EL (cell line): Measurements from ENCODE around the gene SAMD13.
"Not testable (repeated sequence)": the region's sequence is repeated elsewhere in the genome, so short reads cannot be mapped to it uniquely, and the experiment has no call there.

ENCODE experiments used
- DNase-seq: peaks from one replicate; pipeline ENCODE4 v3.0.0-alpha.2; 2016

Gene SAMD13

DNA sequence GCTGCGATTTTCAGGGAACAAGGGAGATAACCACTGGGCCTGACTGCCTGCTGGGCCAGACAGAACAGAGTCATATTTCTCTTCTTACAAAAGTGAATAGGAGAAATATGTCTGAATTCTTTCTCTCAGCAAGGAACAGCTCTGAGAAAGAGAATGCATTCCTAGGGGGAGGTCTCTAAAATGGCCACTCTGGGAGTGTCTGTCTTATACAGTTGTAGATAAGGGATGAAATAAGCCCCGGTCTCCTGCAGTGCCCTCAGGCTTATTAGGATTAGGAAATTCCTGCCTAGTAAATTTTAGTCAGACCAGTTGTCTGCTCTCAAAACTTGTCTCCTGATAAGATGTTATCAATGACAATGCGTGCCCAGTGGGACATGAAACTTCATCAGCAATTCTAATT is 14.1 kb upstream of the SAMD13 start:
- not testable (repeated sequence) for DNase-seq

DNA sequence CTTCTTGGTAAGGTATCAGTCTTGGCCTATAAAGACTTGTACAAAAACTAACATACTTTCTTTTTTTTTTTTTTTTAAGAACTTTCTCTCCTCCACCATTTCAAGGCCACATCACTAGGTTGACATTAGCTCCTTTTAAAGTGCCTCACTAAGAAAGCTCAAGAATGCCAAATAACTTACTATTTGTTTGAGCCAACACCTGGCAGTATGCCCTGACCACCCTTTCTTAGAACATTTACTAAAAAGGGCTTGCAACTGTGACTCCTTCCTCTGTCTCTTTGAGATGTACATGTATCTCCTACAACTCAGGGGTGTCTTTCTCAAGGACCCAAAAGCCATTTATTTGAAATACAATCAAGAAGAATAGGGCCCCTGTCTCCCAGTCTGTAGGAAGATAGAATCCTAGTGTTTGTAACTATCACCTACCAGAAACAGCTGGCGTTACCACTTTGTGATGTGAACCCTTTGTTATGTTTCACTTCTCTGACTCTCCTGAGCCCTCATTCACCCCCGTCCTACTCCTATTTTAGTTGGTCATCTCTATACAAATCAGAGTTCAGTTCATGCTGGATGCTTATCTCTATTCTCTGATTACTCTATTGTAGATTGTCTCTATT is 12.2 kb upstream of the SAMD13 start:
- no peak for DNase-seq

DNA sequence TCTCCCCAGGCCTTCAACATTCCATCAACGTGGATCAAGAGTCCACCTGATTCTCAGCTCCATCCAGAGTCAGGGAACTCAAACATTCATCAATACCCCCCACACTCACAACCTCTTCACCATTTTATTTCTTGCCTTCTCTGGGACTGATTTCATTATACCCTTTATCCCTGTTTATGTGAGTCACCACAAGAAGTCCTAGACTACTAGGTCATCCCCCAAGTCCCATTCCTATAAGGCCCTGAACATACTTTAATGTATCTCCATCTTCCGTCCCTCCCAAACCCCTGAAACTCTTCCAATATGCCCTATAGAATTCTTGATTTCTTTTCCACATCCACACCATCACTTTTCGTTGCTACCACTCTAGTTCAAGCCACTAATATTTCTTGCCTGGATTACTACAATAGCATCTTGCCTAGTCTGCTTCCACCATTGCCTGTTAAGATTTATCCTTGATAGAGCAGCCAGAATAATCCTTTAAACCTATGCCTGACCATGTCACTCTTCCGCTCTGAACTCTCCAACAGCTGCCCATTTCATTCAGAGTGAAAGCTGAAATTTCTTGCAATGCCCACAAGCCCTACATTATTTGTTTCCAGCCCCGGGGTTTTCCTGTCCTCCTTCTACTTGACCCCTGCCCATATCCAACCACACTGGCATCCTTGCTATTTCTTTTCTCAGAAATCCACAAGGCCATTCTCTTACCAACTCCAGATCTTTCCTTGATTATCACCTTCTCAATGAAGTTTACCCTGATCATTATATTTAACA is 9.4 kb upstream of the SAMD13 start:
- no peak for DNase-seq

DNA sequence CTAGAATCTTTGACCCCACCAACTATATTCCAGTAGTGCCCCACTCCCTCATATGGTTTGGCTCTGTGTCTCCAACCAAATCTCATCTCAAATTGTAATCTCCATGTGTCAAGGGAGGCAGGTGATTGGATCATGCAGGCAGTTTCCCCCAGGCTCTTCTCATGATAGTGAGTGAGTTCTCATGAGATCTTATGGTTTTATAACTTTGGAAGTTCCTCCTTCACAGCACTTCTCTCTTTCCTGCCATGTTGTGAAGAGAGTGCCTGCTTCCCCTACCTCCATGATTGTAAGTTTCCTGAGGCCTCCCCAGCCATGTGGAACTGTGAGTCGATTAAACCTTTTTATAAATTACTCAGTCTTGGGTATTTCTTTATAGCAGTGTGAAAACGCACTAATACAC is 7.7 kb upstream of the SAMD13 start:
- DNase-seq, result no peak

DNA sequence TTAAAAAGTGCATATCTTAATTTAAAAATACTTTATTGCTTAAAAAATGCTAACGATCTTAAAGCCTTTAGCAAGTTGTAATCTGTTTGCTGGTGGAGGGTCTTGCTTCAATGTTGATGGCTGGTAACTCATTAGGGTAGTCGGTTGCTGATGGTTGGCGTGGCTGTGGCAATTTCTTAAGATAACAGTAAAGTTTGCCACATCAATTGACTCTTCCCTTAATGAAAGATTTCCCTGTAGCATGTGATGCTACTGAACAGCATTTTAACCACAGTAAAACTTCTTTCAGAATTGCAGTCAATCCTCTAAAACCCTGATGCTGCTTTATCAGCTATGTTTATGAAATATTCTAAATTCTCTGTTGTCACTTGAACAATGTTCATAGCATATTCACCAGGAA is 6.8 kb upstream of the SAMD13 start:
- DNase-seq, result no peak

DNA sequence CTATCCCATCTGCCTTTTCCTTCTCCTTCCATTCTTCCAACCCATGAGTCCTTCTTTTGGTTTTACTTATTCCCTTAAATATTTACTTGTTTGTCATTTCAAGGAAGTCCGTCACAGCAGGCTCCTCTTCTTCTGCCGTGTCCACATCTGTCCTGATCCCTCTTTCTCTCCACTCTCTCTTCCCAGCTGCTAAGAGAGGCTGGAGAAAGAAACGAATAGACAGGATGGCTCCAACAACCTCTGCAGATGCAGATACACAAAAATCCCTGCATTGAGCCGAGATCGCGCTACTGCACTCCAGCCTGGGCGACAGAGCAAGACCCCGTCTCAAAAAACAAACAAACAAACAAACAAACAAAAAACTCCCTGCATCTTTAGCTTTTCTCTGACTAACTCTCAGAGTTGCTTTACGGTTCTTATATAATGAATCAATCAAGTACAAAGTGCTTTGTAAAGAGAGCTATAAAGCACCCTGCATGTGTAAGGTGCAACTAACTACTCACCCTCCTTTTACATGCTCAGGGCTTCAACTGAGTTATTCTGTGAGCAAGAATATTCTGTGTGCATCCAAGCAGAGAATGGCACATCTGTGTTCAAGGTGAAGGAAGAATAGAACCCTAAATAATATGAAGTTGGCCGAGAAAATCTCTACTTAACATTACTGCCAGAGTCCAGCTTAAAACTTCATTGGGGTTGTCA is 3.8 kb upstream of the SAMD13 start:
- no peak for DNase-seq

DNA sequence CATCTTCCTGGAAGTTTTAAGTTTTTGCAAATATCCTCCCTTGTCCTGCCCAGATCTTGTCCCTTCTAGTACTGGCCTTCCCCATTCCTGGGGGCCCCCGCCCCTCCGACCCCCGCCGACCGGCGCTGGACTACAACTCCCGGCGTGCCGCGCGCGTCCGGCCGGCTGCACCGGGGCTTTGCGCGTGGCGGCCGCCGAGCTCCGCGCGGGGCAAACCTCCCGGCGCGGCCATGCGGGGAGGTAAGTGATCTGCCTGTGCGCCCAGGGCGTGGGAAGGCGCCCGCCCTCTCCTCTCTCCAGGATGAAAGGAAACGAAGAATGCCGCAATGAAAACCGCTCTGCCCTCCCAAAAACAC is 3.2 kb upstream of the SAMD13 start:
- DNase-seq, result peak; percentile 55

DNA sequence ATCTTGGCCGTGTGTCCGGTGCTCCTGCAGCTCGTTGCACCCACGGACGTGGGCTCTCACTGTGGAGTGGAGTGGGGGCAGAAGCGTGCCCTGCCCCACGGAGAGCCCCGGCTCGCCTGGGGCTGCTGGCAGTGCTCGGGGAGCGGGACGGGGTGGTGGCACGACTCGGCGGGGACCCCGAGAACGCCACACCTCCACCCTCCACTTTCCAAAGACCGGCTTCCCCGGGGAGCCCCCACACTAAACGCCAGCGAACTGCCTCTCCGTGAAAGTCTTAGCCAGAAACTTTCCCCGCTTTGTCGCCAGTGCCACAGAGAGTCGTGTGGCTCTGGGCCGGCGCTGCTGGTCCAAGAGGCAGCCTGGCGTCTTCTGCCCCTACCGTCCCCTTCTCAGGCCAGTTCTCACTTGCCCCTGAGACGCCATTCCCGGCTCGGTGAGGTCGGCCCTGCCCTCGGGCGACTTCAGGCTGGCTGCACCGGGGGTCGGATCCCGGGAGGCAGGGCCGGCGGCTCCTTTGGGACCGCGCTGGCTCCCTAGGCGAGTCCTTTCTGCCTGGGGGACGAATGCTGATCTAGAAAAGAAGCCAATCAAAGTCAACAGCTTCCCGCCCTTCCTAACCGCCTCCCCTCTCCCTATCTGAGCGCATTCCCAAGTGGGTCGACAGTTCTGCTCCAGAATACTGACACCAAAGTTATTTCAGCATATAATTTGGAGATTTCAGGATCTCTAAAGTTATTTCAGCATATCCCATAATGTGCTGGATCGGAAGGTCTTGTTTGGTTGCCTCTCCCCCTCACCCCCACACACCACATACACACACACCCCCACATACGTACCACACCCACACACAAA is 2.6 kb upstream of the SAMD13 start:
- DNase-seq, result peak; percentile 51

DNA sequence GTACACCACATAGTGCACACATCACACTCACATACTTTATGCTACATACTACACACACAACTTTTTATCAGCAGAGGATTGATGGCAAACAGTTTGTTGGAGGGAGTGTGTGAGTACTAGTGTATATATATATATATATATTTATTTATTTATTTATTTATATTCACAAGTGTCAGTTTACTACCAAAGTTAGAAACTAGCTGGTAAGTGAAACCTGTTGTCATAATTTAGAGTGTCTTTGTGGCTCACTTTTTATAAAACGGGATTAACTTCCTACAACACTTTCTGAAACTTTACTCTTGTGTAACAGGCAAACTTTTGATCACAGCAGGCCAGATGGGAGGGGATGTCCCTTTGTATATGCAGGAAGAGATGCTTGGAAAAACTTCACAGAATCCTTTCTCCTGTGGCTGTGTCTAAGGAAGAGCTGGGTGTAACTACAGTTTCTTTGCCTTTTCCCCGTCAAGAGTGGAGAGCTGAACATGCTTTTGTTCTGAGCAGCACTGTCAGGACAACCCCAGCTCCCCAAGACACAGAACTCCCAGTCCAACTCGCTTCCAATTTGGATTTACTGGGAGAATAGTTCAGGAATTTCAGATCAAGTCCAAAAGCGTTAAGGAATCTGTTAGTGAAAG is 1.9 kb upstream of the SAMD13 start:
- no peak for DNase-seq

DNA sequence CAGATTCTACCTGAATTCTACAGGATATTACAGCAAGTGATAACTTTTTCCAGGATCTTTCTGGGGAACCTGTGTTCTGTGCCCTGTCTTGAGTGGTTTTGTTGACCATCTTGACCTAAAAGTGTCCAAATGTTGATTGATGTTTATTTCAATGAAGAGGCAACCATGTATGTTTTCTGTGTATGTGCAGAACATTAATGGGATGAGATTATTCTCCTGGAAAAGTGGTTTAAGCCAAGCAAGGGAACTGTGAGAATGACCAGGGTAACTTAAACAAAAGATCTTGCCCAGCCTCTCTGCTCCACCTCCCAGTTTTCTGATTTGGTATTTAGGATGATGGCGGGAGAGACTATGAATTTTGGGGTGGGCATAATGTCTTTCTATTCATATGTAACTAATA is 1.0 kb upstream of the SAMD13 start:
- no peak for DNase-seq

DNA sequence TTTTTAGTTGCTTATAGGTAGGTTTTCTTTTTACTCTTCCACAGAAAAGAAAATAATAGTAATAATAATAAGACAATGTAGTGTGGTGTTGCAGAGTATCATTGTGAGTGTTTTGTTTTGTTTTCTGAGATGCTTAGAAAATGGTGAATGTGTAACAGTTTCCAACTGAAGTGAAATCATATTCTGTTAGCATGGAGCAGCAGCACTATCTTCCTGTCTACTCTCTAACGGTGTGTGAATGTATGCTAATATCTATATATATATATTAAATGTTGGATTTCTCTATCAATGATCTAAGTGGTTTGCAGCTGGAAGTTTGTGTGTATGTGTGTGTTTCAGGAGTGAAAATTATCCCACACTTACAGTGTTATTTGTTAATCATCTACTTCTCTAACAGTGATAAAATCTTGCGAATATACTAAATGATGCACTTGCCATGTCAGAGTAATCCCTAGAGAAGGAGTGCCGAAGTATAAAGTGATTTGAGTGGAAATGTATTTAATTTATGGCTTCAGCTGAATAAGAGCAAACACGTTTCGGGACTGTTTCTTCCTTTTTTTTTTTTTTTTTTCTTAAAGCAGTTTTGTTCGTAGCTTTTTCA is 377 bp downstream of the SAMD13 start:
- DNase-seq, result no peak

DNA sequence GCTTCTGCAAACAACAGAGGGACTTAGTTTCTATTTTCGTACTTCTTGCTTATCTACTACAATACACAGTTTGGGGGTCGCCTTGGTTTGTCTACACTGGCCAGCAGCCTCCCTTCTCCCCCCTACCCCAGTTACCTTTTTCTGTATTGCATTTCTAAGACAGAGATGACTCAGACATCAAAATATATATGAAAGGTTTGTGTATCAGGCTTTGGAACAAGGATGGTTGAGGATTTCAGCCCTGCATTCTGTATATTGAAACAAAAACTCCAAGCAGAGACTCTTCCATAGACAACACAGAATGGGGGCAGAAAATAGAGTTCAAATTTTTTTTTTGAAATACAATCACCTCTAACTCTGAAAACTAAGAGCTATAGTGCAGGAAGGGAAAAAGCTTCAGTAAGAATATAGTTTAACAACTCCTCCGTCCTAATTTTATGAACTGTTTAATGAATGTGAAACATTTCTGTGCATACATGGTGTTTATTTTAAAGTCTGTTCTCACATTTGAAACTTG is 1.9 kb downstream of the SAMD13 start:
- no peak for DNase-seq

DNA sequence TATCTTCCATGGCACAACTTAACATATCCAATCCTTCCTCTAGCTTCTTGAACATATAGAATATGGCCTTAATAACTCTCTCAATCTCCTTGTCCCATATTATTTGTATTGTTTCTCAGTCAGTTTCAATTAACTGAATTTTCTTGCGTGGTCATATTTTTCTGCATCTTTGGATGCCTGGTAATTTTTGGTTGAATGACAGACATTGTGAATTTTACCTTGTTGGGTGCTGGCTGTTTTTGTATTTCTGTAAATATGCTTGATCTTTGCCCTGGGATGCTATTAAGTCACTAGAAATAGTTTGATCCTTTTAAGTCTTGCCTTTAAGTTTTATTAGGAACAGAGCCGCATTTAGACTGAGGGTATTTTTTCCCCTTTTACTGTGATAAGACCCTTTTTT is 5.9 kb downstream of the SAMD13 start:
- no peak for DNase-seq

DNA sequence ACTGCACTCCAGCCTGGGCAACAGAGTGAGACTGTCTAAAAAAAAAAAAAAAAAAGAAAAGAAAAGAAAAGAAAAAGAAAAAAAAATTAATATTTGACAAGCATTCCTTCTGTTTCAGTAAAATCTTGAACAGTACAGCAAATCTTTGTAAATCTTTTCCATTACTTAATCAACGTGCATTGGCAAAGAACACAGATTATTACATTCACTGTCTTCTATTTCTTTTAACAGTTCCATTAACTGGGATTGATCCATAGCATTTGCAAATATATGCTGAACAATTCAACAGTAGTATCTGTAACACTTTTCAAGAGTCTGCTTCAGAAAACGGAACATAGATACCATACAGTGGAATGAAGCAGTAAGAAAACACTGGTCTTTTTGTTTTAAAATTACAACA is 9.8 kb downstream of the SAMD13 start:
- DNase-seq, result no peak

DNA sequence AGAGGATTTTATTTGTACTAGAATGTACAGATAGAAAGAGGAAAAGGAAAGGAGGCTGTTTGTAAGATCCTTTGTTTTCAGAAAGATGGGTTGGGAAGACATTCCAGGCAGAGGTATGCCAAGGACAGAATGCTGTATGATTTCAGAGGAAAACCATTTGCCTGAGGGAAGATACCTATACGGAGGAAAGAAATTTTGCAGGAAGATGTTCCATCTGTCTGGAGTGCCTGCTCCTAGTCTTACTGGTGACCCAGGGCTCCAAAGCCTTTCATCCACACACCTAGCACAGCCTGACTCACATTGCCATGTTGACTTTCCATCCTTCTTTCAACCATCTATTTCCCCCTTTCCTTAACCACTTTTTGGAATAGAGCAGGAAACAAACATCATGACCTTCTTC is 18.2 kb downstream of the SAMD13 start:
- DNase-seq, result peak; percentile 15

DNA sequence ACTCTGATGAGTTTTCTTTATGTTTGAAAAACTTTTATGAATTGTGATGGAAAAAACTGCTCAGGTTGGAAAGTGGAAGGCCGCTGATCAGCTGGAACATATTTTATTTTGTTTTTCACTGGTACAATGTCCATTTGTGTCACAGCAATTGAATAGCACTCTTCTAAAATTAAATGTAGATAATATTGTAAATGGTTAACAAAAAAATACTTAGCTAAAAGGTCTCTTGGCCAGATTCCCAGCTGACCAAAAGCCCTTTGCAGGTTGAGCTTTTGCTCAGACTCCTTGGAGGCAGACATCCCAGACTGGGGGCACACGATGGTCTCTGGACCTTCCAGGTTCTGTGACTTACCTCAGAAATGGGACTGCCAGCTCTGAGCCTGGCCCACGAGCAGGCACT is 26.3 kb downstream of the SAMD13 start:
- no peak for DNase-seq

DNA sequence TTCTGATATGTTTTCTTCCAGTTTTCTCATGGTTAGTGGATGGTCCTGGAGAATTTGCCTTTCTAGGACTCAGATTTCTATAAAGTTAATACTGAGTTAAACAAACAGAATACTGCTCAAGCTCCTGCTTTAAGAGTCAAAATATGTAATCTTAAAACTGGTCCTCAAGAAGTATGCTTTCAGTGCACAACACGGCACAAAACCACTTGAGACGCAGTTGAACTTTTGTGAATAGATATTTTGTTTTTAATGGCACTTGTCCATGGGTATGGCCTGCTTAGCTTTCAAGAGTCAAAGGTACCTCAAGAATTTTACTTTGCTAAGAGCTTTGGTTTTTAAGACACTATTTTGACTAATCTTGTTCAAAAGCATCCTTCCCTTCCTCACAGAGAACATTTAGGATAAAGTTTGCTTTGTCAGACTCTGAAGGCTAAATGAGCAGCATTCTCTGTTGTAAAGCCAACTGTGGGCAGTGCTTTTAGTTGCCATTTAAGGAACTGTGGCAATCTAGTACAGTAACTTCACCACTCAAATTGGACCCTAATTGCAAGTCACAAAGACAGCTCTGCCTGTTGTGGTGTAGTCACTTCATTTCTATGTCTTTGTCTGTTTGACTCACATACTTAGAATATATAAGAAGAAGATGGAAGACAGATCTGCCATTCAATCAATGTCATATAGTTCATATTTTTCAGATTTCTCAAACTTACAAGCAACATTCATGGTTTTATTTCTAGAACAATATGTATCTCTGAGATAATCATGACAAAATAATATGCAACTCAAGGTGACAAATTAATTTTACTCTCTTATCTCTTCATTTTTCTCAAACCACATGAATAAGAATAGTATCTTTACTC is 28.8 kb downstream of the SAMD13 start:
- DNase-seq, result no peak

DNA sequence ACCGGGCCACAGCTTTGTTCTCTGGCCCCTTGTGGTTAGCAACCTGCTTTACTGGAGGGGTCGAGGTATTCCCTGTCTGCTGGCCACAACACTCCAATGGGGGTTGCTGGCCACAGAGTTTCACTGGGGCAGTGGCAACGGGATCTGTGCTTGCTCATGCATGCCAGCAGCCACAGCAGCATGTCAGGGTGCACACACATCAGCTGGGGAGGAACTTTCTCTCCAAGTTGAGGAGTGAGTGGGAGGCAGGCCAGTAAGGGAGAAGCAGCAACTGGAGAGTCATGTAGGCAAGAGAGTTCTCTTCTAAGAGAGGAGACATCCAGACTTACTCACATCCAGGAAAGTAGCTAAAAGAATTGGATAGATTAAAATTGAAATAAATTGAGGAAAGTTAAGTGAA is 38.0 kb downstream of the SAMD13 start:
- peak; percentile 11 for DNase-seq

DNA sequence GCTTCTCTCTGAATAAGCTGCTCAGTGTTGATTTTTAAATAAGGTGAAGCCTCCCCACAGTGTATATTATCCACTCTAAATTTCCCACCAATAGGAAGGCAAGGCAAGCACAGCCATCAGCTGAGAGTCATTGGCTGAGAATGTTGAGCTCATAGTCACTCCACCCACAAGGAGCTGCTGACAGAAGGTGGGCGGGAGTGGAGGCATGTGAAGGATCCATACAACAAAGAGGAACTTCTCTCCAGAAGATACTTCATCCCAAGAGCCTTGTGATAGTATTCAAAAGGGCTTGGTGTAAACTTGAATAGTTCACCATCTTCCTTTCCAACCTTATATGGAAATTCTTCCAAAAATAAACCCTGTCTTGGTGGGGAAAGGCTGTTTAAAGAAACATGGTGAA is 42.8 kb downstream of the SAMD13 start:
- DNase-seq, result peak; percentile 49

DNA sequence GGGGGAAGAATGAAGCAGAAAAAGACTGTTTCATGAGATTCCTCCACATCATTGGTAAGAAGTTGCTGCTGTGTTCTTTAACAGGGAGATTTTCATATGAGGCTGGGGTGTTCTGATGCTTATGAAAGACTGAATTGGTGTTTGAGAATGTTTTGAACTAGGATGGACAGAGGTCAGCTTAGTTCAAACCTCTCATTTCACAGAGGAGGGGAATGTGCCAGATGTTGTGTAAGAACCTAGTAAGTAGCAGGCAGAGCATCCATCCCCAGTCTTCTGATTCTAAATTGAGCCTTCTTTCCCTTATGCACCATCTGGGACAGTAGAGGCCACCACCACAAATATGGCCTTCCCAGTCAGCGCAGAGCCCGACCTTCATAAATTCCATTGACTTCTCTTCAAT is 43.7 kb downstream of the SAMD13 start:
- no peak for DNase-seq

DNA sequence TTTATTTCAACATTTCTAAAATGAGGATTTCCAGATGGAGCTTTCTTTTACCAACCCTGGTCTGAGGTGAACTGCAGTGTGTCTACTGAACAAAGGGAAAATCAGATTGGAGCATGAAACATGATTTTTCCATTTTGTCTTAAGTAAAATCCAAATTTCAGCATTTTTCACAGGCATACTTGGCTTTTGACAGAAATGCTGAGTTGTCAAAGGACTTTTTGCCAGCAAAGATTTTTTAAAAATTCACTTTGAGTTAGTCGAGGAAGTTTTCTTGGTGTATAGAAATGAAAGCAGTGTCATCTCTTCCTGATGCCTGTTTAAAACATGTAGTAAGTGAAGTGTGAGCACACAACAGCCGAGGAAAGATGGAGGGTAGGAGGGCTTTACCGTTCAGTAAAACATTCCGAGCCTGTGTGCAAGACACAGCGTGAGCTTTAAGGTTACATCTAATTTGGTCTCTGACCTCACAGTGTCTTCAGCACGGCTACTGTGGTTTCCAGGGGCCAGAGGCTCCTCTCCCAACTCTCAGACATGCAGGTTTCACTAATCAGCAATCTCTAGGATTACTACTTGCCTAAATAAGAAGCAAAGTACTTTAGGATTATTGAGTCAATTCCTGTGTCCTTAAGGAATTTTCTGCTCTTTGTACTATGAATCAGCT is 45.9 kb downstream of the SAMD13 start:
- no peak for DNase-seq
